ENCODE data around the gene GET4.

DNA sequence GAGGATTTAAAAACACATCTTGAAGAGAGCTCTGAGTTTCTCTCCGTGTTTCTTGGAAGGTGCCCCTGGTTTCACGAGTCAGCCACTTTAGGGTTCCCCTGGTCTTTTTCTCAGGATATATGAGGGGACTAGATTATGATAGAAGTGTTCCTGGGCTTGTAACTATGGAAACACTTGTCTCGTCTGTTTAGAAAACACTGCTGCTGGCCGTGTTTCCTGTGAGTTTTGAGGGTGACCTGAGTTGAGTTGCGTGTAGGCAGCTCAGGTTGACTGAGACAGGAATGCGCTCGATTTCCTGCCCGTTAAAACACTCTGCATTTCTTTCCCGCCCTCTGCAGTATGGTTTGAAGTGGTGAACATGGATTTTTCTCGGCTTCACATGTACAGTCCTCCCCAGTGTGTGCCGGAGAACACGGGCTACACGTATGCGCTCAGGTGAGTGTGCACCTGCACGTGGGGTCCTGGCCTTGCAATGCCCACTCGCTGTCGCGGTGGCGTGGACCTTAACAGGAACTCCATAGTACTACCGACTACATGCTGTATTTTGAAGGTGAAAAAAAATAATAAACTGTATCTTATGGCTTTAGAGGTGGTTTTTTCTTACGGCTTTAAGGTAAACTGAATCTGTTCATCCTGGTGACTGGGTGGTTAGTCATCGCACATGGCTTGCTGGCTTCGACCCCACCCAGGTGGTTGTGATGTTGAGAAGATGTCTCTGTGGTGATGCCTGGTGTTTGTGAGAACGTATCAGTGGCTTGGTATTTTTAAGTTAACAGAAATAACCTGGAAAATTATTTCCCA lies 44.0 kb upstream of the GET4 start, which contains the start of gene SUN1:
- TF ChIP-seq, protein P1, sequence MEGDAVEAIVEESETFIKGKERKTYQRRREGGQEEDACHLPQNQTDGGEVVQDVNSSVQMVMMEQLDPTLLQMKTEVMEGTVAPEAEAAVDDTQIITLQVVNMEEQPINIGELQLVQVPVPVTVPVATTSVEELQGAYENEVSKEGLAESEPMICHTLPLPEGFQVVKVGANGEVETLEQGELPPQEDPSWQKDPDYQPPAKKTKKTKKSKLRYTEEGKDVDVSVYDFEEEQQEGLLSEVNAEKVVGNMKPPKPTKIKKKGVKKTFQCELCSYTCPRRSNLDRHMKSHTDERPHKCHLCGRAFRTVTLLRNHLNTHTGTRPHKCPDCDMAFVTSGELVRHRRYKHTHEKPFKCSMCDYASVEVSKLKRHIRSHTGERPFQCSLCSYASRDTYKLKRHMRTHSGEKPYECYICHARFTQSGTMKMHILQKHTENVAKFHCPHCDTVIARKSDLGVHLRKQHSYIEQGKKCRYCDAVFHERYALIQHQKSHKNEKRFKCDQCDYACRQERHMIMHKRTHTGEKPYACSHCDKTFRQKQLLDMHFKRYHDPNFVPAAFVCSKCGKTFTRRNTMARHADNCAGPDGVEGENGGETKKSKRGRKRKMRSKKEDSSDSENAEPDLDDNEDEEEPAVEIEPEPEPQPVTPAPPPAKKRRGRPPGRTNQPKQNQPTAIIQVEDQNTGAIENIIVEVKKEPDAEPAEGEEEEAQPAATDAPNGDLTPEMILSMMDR (IDR thresholded peaks at IDR 0.05; ENCODE audit: poor library complexity), result no peak
- TF ChIP-seq EZH2 (IDR thresholded peaks at IDR 0.05; ENCODE audit: borderline replicate concordance) (no peak), EZH2phosphoT487 (IDR thresholded peaks at IDR 0.05; ENCODE audit: low read depth, severe bottlenecking, unreplicated experiment) (no peak)

Measured in hepatocyte (in vitro differentiated cells).